Fibroblast of villous mesenchyme (primary cell): ENCODE measurements around the gene PDE4D. TPM values are rescaled to one million over a fixed set of nuclear protein-coding genes. Genes with fewer than 3 reads are reported as not detected.
A peak's percentile ranks its signal among the peaks of the same experiment; 100 is the strongest.

Experiments used
- DNase-seq: peaks from one replicate; pipeline ENCODE4 v3.0.0-alpha.2; 2010; ENCODE audit warnings: low read depth
- H3K4me3 ChIP-seq: 2 replicates; pipeline ENCODE4 v1.5.1; 2011; ENCODE audit warnings: low read depth, mild to moderate bottlenecking, low read length
- CTCF ChIP-seq: IDR thresholded peaks from 2 replicates; pipeline ENCODE4 v1.5.1; 2012; ENCODE audit warnings: low read depth, mild to moderate bottlenecking, low read length; ENCODE audit not compliant: insufficient read depth
- total RNA-seq: library from RNA; depleted of rRNA; stranded (reverse); fragments of >200 nt; gene quantifications from 2 replicates; pipeline ENCODE4 v1.2.3, GENCODE V29; 2012

Gene PDE4D
- total RNA-seq, 1 donor, result 6.0 TPM

- no peak for DNase-seq
- TF ChIP-seq CTCF, result no peak
- H3K4me3 ChIP-seq, result no peak overlapping the region
Observed at GRCh38 chr5:59728356-59728755, 165.2 kb downstream of the PDE4D start.

GRCh38 chr5:59727186-59727585 is 166.3 kb downstream of the PDE4D start:
- no peak for DNase-seq
- H3K4me3 ChIP-seq, result no peak overlapping the region
- no peak for TF ChIP-seq CTCF

- peak; percentile 86 for DNase-seq
- no peak for TF ChIP-seq CTCF
- H3K4me3 ChIP-seq, result no peak overlapping the region
Observed at GRCh38 chr5:59725392-59725767, 168.1 kb downstream of the PDE4D start.

DNA sequence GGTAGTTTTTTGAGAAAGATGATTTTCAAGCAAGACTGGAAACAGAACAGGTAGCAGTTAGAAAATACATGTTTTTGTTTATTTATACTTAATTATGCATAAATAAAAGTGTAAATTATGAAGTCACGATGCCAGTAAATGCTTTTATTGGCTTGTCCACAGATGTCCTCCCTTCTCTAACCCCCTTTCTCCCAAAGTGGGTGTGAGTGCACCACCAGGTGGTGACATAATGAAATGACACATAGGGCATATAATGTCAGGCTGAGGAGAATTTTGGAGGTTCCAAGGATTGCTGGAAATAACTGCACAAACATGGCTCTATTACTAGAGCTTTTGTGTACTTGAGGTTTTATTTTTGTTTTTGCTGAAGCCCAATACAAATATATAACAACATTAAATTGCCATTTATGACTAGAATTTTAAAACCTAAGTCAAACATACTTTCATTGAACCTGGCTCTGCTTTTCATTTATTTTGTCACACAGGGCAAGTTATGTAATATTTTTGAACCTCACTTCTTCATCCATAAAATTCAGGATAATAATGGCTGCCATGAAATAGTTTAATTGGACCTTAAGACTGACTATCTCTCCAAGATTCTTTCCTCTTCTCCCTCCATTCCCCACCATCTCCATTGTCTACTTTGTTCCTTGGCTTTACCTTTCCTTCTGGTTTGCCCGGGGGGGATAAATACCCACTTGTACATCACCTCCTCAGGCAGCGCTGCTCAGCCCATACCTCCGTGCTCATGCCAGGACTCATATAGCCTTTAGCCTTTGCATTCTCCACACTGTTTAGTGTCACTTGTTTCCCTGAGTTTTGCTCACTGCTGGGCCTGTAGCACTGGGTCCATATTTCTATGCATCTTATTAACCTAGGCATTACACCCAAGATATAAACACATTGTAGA is 168.8 kb downstream of the PDE4D start:
- DNase-seq, result peak; percentile 58
- no peak overlapping the region for H3K4me3 ChIP-seq
- peak; percentile 75 for TF ChIP-seq CTCF

DNA sequence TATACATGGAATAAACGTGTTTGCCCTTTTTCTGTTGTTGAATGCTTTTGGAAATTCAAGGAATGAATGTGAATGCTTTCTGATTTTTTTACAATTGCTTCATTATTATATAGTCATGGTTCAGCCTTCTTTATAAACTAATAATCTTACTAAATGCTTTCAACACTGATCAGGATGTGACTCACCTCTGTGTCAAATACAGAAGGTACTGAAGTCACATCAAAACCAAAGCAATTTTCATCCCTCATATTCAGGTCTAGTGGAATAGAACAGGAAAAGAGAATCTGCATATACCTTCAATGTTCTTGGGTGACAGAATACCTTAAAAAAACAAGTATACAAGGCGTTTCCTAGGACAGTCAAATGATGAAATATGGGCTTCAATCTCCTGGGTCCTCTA is 170.7 kb downstream of the PDE4D start:
- H3K4me3 ChIP-seq, result no peak overlapping the region
- TF ChIP-seq CTCF, result no peak
- no peak for DNase-seq

GRCh38 chr5:59721741-59722140 is 171.8 kb downstream of the PDE4D start:
- DNase-seq, result no peak
- TF ChIP-seq CTCF, result no peak
- H3K4me3 ChIP-seq, result no peak overlapping the region
